HEK293T (cell line): Measurements from ENCODE around the gene MYLK3.
"Not testable (repeated sequence)": the region's sequence is repeated elsewhere in the genome, so short reads cannot be mapped to it uniquely, and the experiment has no call there.

Experiments
- CTCF ChIA-PET: fragments of 350-600 bp; formaldehyde crosslinking; extraction: SDS; loops from one replicate; lab custom pipeline; 2021; ENCODE audit warnings: antibody characterized with exemption, inconsistent platforms; lab: Yijun Ruan, JAX
- POLR2A ChIA-PET: fragments of 350-600 bp; formaldehyde crosslinking; extraction: SDS; loops from one replicate; lab custom pipeline; 2020; ENCODE audit warnings: antibody characterized with exemption, inconsistent platforms; lab: Yijun Ruan, JAX
- DNase-seq: peaks from one replicate; pipeline ENCODE4 v3.0.0; 2012; ENCODE audit warnings: mixed read lengths; ENCODE audit errors: extremely low spot score
- ARNT ChIP-seq: fragments of 450-650 bp; IDR thresholded peaks from 2 replicates; pipeline ENCODE4 v1.6.1; 2017; ENCODE audit warnings: mild to moderate bottlenecking
- BHLHE40 ChIP-seq: fragments of 450-650 bp; IDR thresholded peaks from 2 replicates; pipeline ENCODE4 v1.6.1; 2016; ENCODE audit warnings: mild to moderate bottlenecking, moderate library complexity, borderline replicate concordance
- CTBP1 ChIP-seq: fragments of 450-650 bp; IDR thresholded peaks from 2 replicates; pipeline ENCODE4 v1.6.1; 2016; ENCODE audit warnings: borderline replicate concordance
- ELF4 ChIP-seq: fragments of 450-650 bp; IDR thresholded peaks from 2 replicates; pipeline ENCODE4 v1.6.1; 2017; ENCODE audit warnings: antibody characterized with exemption
- FOXA1 ChIP-seq: fragments of 450-650 bp; IDR thresholded peaks from 2 replicates; pipeline ENCODE4 v1.6.1; 2016; ENCODE audit warnings: mild to moderate bottlenecking
- FOXK2 ChIP-seq: fragments of 450-650 bp; IDR thresholded peaks from 2 replicates; pipeline ENCODE4 v1.6.1; 2016; ENCODE audit warnings: mild to moderate bottlenecking
- FOXM1 ChIP-seq: fragments of 450-650 bp; IDR thresholded peaks from 2 replicates; pipeline ENCODE4 v1.6.1; 2017; ENCODE audit warnings: mild to moderate bottlenecking, borderline replicate concordance
- HDGF ChIP-seq: fragments of 450-650 bp; IDR thresholded peaks from 2 replicates; pipeline ENCODE4 v1.6.1; 2017; ENCODE audit warnings: antibody characterized with exemption, borderline replicate concordance
- L3MBTL2 ChIP-seq: fragments of 450-650 bp; conservative IDR thresholded peaks from 2 replicates; pipeline ENCODE4 v1.6.1; 2016; ENCODE audit warnings: mild to moderate bottlenecking
- LEF1 ChIP-seq: fragments of 450-650 bp; IDR thresholded peaks from 2 replicates; pipeline ENCODE4 v1.6.1; 2017; ENCODE audit warnings: mild to moderate bottlenecking, borderline replicate concordance
- NFRKB ChIP-seq: fragments of 450-650 bp; IDR thresholded peaks from 2 replicates; pipeline ENCODE4 v1.6.1; 2016; ENCODE audit warnings: mild to moderate bottlenecking, moderate library complexity
- PKNOX1 ChIP-seq: fragments of 450-650 bp; IDR thresholded peaks from 2 replicates; pipeline ENCODE4 v1.6.1; 2016
- SP1 ChIP-seq: fragments of 450-650 bp; IDR thresholded peaks from 2 replicates; pipeline ENCODE4 v1.6.1; 2017
- SUZ12 ChIP-seq: fragments of 450-650 bp; IDR thresholded peaks from 2 replicates; pipeline ENCODE4 v1.6.1; 2016; ENCODE audit warnings: mild to moderate bottlenecking
- TARDBP ChIP-seq: fragments of 450-650 bp; IDR thresholded peaks from 2 replicates; pipeline ENCODE4 v1.6.1; 2016
- ZNF384 ChIP-seq: fragments of 450-650 bp; IDR thresholded peaks from 2 replicates; pipeline ENCODE4 v1.6.1; 2016

MYLK3 gene

GRCh38 chr16:46686815-46687473 lies 61.2 kb downstream of the MYLK3 start:
- POLR2A ChIA-PET = interaction anchor here (0.8 kb wide), 1 partner anchor 13 kb away, joined by 4 read pairs; no protein-coding TSS in a partner anchor
- CTCF ChIA-PET = interaction anchor here (0.9 to 1.2 kb wide), 2 partner anchors 9 to 13 kb away, joined by 3 read pairs; no protein-coding TSS in a partner anchor
- no peak for DNase-seq
- no peak for TF ChIP-seq SUZ12
- no peak for TF ChIP-seq ELF4
- TF ChIP-seq FOXA1 = no peak
- TF ChIP-seq ARNT = no peak
- TF ChIP-seq SP1 = no peak
- no peak for TF ChIP-seq FOXM1
- TF ChIP-seq FOXK2 = no peak
- no peak for TF ChIP-seq CTBP1
- no peak for TF ChIP-seq BHLHE40
- TF ChIP-seq PKNOX1 = no peak
- no peak for TF ChIP-seq L3MBTL2
- TF ChIP-seq NFRKB = no peak
- no peak for TF ChIP-seq LEF1
- no peak for TF ChIP-seq HDGF
- no peak for TF ChIP-seq TARDBP

GRCh38 chr16:46681867-46682266 lies 66.3 kb downstream of the MYLK3 start:
- DNase-seq, POLR2A ChIA-PET: not testable (repeated sequence)
- CTCF ChIA-PET = interaction anchor here (0.7 to 2.6 kb wide), 2 partner anchors 9 to 710 kb away, joined by 3 to 9 read pairs; no protein-coding TSS in a partner anchor

- DNase-seq = not testable (repeated sequence)
- POLR2A ChIA-PET = interaction anchor here (0.6 kb wide), 1 partner anchor 11 kb away, joined by 3 read pairs; the partner anchor contains the start of gene ORC6
- CTCF ChIA-PET = interaction anchor here (0.6 to 1.1 kb wide), 2 partner anchors 8 to 37 kb away, joined by 3 to 4 read pairs; no protein-coding TSS in a partner anchor
These were observed 70.2 kb downstream of the MYLK3 start for GRCh38 chr16:46677943-46678342.

GRCh38 chr16:46673320-46674013 lies 74.7 kb downstream of the MYLK3 start:
- peak; percentile 82 for DNase-seq
- ChIA-PET CTCF (interaction anchor here (0.6 to 2.0 kb wide), 12 partner anchors 9 to 1875 kb away, joined by 3 to 16 read pairs (median 3); no protein-coding TSS in a partner anchor), POLR2A (interaction anchor here (0.6 to 0.8 kb wide), 3 partner anchors 13 to 158 kb away, joined by 3 to 4 read pairs (median 3); partner anchors contain the start of gene C16orf87)
- TF ChIP-seq FOXA1 (no peak), TARDBP (no peak), ELF4 (no peak), BHLHE40 (no peak), NFRKB (no peak), PKNOX1 (no peak), HDGF (no peak), CTBP1 (no peak), ZNF384 (no peak), ARNT (no peak), FOXM1 (no peak), L3MBTL2 (no peak), SUZ12 (no peak), FOXK2 (no peak), SP1 (no peak)

GRCh38 chr16:46662123-46662522 lies 86.0 kb downstream of the MYLK3 start:
- POLR2A ChIA-PET = no interaction called here
- no peak for TF ChIP-seq FOXK2
- TF ChIP-seq NFRKB = no peak
- CTCF ChIA-PET = interaction anchor here (1.0 kb wide), 1 partner anchor 12 kb away, joined by 3 read pairs; no protein-coding TSS in a partner anchor
- no peak for DNase-seq

GRCh38 chr16:46658925-46659324 lies 89.2 kb downstream of the MYLK3 start:
- TF ChIP-seq LEF1 (no peak), NFRKB (no peak), CTBP1 (no peak), ARNT (no peak), TARDBP (no peak)
- CTCF ChIA-PET = interaction anchor here (0.9 kb wide), 1 partner anchor 14 kb away, joined by 3 read pairs; no protein-coding TSS in a partner anchor
- POLR2A ChIA-PET = no interaction called here
- DNase-seq = no peak
